Endodermal cell (in vitro differentiated cells): ENCODE data around the gene NSUN2. TPM values are rescaled to one million over a fixed set of nuclear protein-coding genes. Genes with fewer than 3 reads are reported as not detected.
A peak's percentile ranks its signal among the peaks of the same experiment; 100 is the strongest.

ENCODE experiments used
- DNase-seq: peaks from one replicate; pipeline ENCODE4 v3.0.0-alpha.2; 2017
- H3K27ac ChIP-seq: 2 replicates; pipeline ENCODE4 v1.5.1; 2013; ENCODE audit warnings: mild to moderate bottlenecking, low read depth, low read length, moderate library complexity
- H3K27me3 ChIP-seq: 2 replicates; pipeline ENCODE4 v1.6.1; 2013; ENCODE audit warnings: mild to moderate bottlenecking, low read length, moderate library complexity; ENCODE audit not compliant: insufficient read depth, control insufficient read depth, poor library complexity, severe bottlenecking
- H3K36me3 ChIP-seq: 2 replicates; pipeline ENCODE4 v1.7.0; 2013; ENCODE audit warnings: mild to moderate bottlenecking, low read length, moderate library complexity; ENCODE audit not compliant: control insufficient read depth, insufficient read depth
- H3K4me1 ChIP-seq: one replicate; pipeline ENCODE4 v1.7.0; 2013; ENCODE audit warnings: low read length; ENCODE audit not compliant: control insufficient read depth, insufficient read depth
- H3K4me3 ChIP-seq: 2 replicates; pipeline ENCODE4 v1.5.1; 2013; ENCODE audit warnings: mild to moderate bottlenecking, low read length, moderate library complexity
- H3K9ac ChIP-seq: 2 replicates; pipeline ENCODE4 v1.6.1; 2013; ENCODE audit warnings: mild to moderate bottlenecking, low read length, moderate library complexity; ENCODE audit not compliant: poor library complexity, severe bottlenecking; ENCODE audit errors: extremely low read depth
- H3K9me3 ChIP-seq: 2 replicates; pipeline ENCODE4 v1.6.1; 2013; ENCODE audit warnings: mild to moderate bottlenecking, low read length, moderate library complexity; ENCODE audit not compliant: control insufficient read depth
- H3K27ac Mint-ChIP-seq: 2 replicates; pipeline ENCODE4 v1.8.0; 2020; ENCODE audit warnings: mixed read lengths
- H3K27me3 Mint-ChIP-seq: 2 replicates; pipeline ENCODE4 v1.8.0; 2021; ENCODE audit warnings: mild to moderate bottlenecking, mixed read lengths; ENCODE audit not compliant: insufficient read depth
- H3K36me3 Mint-ChIP-seq: 2 replicates; pipeline ENCODE4 v1.8.0; 2020; ENCODE audit warnings: low read depth, mixed read lengths
- H3K4me1 Mint-ChIP-seq: 2 replicates; pipeline ENCODE4 v1.8.0; 2020; ENCODE audit warnings: mixed read lengths
- H3K4me3 Mint-ChIP-seq: 2 replicates; pipeline ENCODE4 v1.8.0; 2020; ENCODE audit warnings: mild to moderate bottlenecking, moderate library complexity, mixed read lengths
- H3K9me3 Mint-ChIP-seq: 2 replicates; pipeline ENCODE4 v1.8.0; 2020; ENCODE audit warnings: mild to moderate bottlenecking, mixed read lengths
- CTCF ChIP-seq: fragments of 200-600 bp; sonication (generic); conservative IDR thresholded peaks from 2 replicates; pipeline ENCODE4 v1.5.0; 2021; ENCODE audit warnings: antibody characterized with exemption, mild to moderate bottlenecking
- WGBS, 2 experiments: methylation state at CpG; one replicate each; pipeline versions ENCODE4 v1.1.5 to v1.1.7; 2013; ENCODE audit warnings: missing lambda C conversion rate in 2 of 2, mixed read lengths in 1 of 2; ENCODE audit not compliant: insufficient coverage in 1 of 2, insufficient read length in 1 of 2; 5-methylcytosine and 5-hydroxymethylcytosine counted together
- total RNA-seq, 2 donors: library from RNA; stranded (reverse); fragmentation: NEBNext Ultra II Directional in 1 of 2; extraction: Animal tissue kit (Norgen Biotek cat#: 25700) in 1 of 2; gene quantifications; 2 replicates in 1 of 2; 3 replicates in 1 of 2; pipeline ENCODE4 v1.2.1, GENCODE V29; 2021

The NSUN2 gene
- total RNA-seq, 2 donors from 2014 or later, result 71.8 to 90.8 TPM

GRCh38 chr5:6604341-6604740 lies 28.5 kb downstream of the NSUN2 start:
- H3K9me3 Mint-ChIP-seq, result no peaks in the 10 kb centered on the region

GRCh38 chr5:6603643-6604042 lies 29.2 kb downstream of the NSUN2 start:
- WGBS, 2 experiments, result 91 to 97% methylated on average over 4 to 5 of the region's 5 CpGs

More at GRCh38 chr5:6604341-6604740, 28.5 kb downstream of the NSUN2 start:
- H3K36me3 ChIP-seq, result peaks cover 97% of the 10 kb centered on the region
- Mint-ChIP-seq H3K27me3 (no peaks in the 10 kb centered on the region), H3K4me1 (no peaks in the 10 kb centered on the region), H3K4me3 (no peak overlapping the region), H3K36me3 (peaks cover 84% of the 10 kb centered on the region), H3K27ac (no peak overlapping the region)
- H3K4me3 ChIP-seq, result no peak overlapping the region
- H3K4me1 ChIP-seq, result no peaks in the 10 kb centered on the region
- H3K9ac ChIP-seq, result no peak overlapping the region
- peak; percentile 26 for DNase-seq
- no peak overlapping the region for H3K27ac ChIP-seq
- TF ChIP-seq CTCF, result no peak
- H3K9me3 ChIP-seq, result no peaks in the 10 kb centered on the region
- WGBS, 2 experiments, result 91 to 100% methylated on average over 2 to 6 of the region's 6 CpGs
- H3K27me3 ChIP-seq, result no peaks in the 10 kb centered on the region

GRCh38 chr5:6602441-6602840 lies 30.4 kb downstream of the NSUN2 start:
- 94 to 96% methylated on average over 7 of the region's 7 CpGs for WGBS, 2 experiments
- Mint-ChIP-seq H3K27me3 (no peaks in the 10 kb centered on the region), H3K9me3 (no peaks in the 10 kb centered on the region), H3K27ac (no peak overlapping the region), H3K36me3 (peaks cover 87% of the 10 kb centered on the region), H3K4me1 (peaks cover 1% of the 10 kb centered on the region), H3K4me3 (no peak overlapping the region)
- no peaks in the 10 kb centered on the region for H3K9me3 ChIP-seq
- no peak overlapping the region for H3K4me3 ChIP-seq
- H3K4me1 ChIP-seq, result no peaks in the 10 kb centered on the region
- peak; percentile 21 for DNase-seq
- H3K36me3 ChIP-seq, result peaks cover 91% of the 10 kb centered on the region
- no peaks in the 10 kb centered on the region for H3K27me3 ChIP-seq
- no peak overlapping the region for H3K27ac ChIP-seq
- no peak overlapping the region for H3K9ac ChIP-seq
- no peak for TF ChIP-seq CTCF

More at GRCh38 chr5:6603643-6604042, 29.2 kb downstream of the NSUN2 start:
- no peaks in the 10 kb centered on the region for H3K27me3 ChIP-seq
- H3K9ac ChIP-seq, result no peak overlapping the region
- peaks cover 94% of the 10 kb centered on the region for H3K36me3 ChIP-seq
- no peaks in the 10 kb centered on the region for H3K9me3 ChIP-seq
- no peaks in the 10 kb centered on the region for H3K4me1 ChIP-seq
- no peak overlapping the region for H3K27ac Mint-ChIP-seq
- TF ChIP-seq CTCF, result no peak
- H3K4me3 ChIP-seq, result no peak overlapping the region
- no peaks in the 10 kb centered on the region for H3K27me3 Mint-ChIP-seq
- DNase-seq, result peak; percentile 31
- H3K9me3 Mint-ChIP-seq, result no peaks in the 10 kb centered on the region
- H3K4me1 Mint-ChIP-seq, result no peaks in the 10 kb centered on the region
- no peak overlapping the region for H3K27ac ChIP-seq
- no peak overlapping the region for H3K4me3 Mint-ChIP-seq
- H3K36me3 Mint-ChIP-seq, result peaks cover 85% of the 10 kb centered on the region
